NCI-H1694 (cell line): ENCODE results near the gene TBL2.
"Not testable (repeated sequence)": the region's sequence is repeated elsewhere in the genome, so short reads cannot be mapped to it uniquely, and the experiment has no call there.

Experiments used
- DNase-seq: peaks from one replicate; lab custom pipeline; 2025; lab: John Stamatoyannopoulos, UW

TBL2 gene

GRCh38 chr7:73535918-73536317 is 42.5 kb downstream of the TBL2 start:
- not testable (repeated sequence) for DNase-seq

- no peak for DNase-seq
These were observed 44.6 kb downstream of the TBL2 start for GRCh38 chr7:73533742-73534141.

DNA sequence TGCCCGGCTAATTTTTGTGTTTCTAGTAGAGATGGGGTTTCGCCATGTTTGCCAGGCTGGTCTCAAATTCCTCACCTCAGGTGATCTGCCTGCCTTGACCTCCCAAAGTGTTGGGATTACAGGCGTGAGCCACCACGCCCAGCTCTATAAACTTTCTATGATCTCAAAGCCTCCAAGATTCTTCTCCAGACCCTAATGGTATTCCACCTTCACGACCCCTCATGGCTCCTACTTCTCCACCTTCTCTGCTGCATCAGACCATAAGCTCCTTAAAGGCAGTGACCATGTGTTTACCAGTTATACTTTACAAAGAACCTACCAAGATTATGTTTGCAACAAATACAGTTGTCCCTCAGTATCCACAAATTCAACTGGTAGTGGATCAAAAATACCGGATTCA is 46.2 kb downstream of the TBL2 start:
- no peak for DNase-seq

GRCh38 chr7:73530800-73531199 is 47.6 kb downstream of the TBL2 start:
- DNase-seq = no peak

DNA sequence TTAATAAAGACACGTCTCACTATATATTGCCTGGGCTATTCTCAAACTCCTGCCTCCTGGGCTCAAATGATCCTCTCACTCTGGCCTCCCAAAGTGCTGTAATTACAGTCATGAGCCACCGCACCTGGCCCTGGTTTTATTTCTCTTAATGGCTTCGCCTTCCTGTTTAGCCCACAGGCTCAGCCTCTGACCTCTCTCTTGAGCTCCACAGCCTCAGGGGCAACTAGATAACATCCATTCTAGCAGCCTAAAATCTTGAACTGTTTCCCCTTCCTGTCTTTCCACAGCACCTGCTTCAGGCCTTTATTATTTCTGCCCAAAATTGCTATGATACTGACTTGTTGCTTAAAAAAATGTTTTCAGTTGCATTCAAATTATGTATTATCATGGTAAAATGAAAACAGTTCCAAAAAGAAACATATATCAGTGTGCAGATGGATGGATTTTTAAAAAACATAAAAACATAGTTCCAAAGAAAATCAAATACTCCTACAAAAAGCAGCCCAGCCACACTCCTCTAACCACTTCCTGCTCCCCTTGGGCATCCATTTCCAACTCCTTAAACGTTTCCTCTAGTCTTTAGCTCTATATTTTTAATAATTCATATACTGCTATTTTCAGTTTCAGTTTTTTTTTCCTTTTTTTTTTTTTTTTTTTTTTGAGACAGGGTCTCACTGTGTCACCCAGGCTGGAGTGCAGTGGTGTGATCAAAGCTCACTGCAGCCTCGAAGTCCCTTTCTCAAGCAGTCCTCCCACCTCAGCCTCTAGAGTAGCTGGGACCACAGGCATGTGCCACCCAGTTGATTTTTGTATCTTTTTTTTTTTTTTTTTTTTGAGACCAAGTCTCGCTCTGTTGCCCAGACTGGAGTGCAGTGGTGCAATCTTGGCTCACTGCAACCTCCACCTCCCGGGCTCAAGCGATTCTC is 51.2 kb downstream of the TBL2 start:
- DNase-seq = no peak

GRCh38 chr7:73526158-73526494 is 52.3 kb downstream of the TBL2 start:
- DNase-seq = not testable (repeated sequence)

DNA sequence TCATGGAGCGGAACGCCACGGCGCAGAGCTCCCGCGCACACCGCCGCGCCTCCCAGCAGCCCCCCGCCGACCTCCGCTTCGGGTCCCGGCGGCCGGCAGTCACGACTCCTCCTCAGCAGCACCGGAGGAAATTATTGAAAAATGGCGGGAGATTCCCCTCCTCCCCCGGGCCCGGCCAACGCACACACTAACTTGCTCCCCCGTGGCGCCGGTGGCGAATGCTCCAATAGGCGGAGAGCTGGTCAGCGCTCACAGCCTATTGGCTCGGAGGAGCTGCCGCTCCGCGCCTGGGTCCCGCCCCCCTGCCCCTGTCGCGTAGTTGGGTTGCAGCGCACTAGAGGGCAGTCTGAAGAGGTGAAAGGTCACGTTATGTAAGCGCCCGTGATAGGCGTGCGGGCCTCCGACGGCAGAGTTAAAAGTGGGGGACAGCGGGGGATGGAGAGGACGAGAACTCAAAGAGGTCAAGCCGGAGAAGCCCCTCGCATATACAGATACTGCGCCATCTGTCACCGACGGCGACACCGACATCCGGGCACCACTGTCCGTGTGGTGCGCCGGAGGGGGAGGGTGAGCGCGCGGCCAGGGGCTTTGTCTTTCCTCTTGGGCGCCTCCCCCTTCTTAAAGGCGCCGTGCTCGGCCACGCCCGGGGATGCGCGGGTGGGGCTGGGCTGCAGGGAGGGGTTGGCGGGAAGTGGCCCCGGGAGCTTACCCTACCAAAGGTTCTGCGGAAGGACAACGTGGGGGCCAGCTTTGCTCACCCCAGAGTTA is 56.1 kb downstream of the TBL2 start, which contains the start of gene BAZ1B:
BAZ1B (minus strand) TSS at position 189 of the 768 bp plus-strand sequence. CDS start 360 bp downstream, outside the sequence.
- DNase-seq = peak; percentile 96

DNA sequence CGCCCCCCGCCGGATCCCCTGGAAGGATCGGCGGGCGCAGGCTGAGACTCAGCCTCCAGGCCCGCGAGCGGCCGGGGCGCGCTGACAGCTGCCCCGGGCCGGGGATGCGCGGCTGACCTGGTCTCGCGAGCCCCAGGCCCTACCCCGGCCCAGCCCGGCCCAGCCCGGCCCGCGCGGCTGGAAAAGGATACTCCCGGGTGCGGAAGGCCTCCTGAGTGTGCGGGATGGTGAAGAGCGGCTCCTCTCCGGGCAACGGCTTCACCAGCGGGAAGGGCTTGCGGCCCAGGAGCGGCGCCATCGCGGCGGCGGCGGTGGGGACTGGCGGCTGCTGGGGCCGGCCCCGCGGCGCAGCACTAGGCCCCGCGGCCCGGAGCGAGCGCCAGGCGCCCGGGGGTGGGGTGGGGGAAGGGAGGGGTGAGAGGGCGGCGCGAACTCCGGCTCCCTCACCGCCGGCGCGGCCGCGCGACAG is 56.7 kb downstream of the TBL2 start:
- DNase-seq = no peak

DNA sequence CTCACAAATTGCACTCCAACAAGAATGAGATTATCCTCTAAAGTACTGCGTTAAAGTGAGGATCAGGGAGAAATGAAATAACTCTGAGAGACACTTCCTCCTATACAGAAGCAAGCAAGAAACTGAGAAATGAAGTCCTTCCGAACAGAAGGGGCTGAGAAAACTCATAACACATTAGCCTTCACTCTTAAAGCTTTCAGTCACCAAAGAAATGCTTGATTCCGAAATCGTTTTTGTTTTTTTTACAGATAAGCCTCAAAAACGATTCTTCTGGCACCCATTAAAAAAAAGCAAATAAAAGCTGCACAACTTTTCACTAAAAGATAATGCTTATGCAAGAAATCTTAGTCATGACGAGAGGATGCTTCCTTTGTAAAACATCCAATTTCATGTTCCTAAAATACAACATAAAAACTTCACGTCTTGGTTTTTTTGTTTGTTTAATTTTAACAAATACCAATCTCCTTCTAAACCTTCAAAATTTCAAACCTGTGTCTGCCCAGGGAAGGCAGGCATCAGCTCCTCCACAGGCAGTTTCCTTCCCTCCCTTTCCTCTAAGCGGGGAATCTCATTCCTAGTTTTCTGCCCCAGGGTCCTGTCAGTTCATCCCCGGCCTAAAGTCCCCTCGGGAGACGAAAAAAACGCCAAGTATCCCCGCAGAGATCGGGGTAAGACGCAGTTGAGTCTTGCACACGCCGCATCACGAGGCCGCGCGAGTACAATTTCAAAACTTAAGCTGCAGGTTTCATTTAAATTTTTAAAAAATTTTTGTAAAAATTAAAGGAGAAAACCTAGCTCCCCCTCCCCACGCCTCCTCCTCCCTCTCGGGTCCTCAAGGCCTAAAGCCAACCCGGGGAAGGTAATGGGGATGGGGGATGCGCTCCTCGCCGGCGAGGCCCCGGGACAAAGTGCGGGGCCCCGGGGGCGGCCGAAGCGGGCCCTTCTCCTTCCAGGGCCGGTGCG is 57.4 kb downstream of the TBL2 start:
- no peak for DNase-seq

DNA sequence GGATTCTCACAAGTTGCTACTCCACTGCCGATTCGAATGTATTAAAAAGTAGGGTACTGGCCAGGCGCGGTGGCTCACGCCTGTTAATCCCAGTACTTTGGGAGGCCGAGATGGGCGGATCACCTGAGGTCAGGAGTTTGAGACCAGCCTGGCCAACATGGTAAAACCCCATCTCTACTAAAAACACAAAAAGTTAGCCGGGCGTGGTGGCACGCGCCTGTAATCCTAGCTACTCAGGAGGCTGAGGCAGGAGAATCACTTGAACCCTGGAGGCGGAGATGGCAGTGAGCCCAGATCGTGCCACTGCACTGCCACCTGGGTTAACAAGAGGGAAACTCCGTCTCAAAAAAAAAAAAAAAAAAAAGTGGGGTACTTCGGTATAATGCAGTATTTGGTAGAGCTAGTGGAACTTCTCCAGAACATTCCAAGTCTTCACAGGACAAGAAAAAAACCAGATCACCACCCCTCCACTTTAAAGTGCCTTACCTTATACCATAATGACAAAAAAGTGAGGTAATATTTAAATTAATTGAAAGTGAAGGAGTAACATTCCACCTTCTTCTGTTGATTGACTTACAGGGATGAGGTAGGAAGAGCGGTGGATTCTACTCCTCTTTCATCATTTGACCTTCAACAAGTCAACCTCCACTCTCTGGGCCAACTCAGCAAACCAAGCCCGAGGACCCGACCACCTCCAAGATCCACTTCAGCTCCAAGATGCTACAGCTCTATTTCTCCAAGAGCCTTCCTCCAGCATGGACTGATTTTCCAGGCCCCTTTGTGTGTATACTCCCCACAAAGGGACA is 58.3 kb downstream of the TBL2 start:
- DNase-seq = no peak

DNA sequence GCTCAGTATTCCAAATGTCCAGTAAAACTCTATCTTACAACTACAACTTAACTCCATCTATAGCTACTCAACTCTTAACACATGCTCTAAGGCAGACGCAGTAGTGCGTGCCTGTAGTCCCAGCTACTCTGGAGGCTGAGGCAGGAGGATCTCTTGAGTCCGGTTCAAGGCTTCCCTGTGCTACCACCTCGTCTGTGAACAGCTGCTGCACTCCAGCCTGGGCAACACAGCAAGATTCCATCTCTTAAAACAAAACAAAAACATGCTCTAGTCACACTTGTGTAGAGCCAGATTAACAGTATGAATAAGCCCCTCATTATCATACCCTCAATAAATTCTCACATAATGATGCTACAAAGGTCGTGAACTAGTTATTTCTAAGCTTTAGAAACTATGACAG is 59.9 kb downstream of the TBL2 start:
- DNase-seq = no peak
